Liver (tissue), 9 donors: ENCODE measurements around the gene CLK4. TPM values are rescaled to one million over a fixed set of nuclear protein-coding genes. Genes with fewer than 3 reads are reported as not detected.

Experiments used
- DNase-seq: peaks from one replicate; pipeline ENCODE4 v3.0.0-alpha.2; 2017; ENCODE audit warnings: low spot score
- H3K27ac ChIP-seq, 2 donors: one replicate each; pipeline ENCODE4 v1.7.0; 2013; ENCODE audit warnings: inconsistent platforms in 2 of 2, low read length in 2 of 2, control low read depth in 1 of 2, low read depth in 1 of 2, mild to moderate bottlenecking in 1 of 2
- H3K27me3 ChIP-seq, 4 donors: one replicate each; pipeline versions ENCODE4 v1.6.1 to v1.7.0; 2013; ENCODE audit warnings: low read length in 3 of 4, inconsistent platforms in 1 of 4, mild to moderate bottlenecking in 1 of 4, moderate library complexity in 1 of 4; ENCODE audit not compliant: control insufficient read depth in 4 of 4, insufficient read depth in 4 of 4
- H3K36me3 ChIP-seq, 4 donors: one replicate each; pipeline versions ENCODE4 v1.6.1 to v1.7.0; 2013; ENCODE audit warnings: low read length in 3 of 4, mild to moderate bottlenecking in 3 of 4, low read depth in 1 of 4, moderate library complexity in 1 of 4; ENCODE audit not compliant: control insufficient read depth in 4 of 4, insufficient read depth in 3 of 4
- H3K4me1 ChIP-seq, 4 donors: one replicate each; pipeline versions ENCODE4 v1.6.1 to v1.7.0; 2013; ENCODE audit warnings: low read length in 3 of 4, mild to moderate bottlenecking in 3 of 4, moderate library complexity in 1 of 4; ENCODE audit not compliant: control insufficient read depth in 4 of 4, insufficient read depth in 4 of 4
- H3K4me3 ChIP-seq, 3 donors: one replicate each; pipeline versions ENCODE4 v1.6.1 to v1.7.0; 2013; ENCODE audit warnings: low read length in 3 of 3, control low read depth in 1 of 3, low read depth in 1 of 3, mild to moderate bottlenecking in 1 of 3
- H3K9ac ChIP-seq, 2 donors: one replicate each; pipeline ENCODE4 v1.7.0; 2013; ENCODE audit warnings: low read length in 2 of 2, mild to moderate bottlenecking in 2 of 2, moderate library complexity in 2 of 2, control low read depth in 1 of 2, low read depth in 1 of 2
- H3K9me3 ChIP-seq, 4 donors: one replicate each; pipeline versions ENCODE4 v1.6.1 to v1.7.0; 2013; ENCODE audit warnings: low read length in 3 of 4; ENCODE audit not compliant: control insufficient read depth in 4 of 4
- ATF3 ChIP-seq: IDR thresholded peaks from 2 replicates; pipeline ENCODE4 v1.6.1; 2016; ENCODE audit warnings: antibody characterized with exemption
- CTCF ChIP-seq: fragments of 150-350 bp; IDR thresholded peaks from 2 replicates; pipeline ENCODE4 v1.5.1; 2017; ENCODE audit warnings: improper control_type of control experiment, low read depth, low read length; ENCODE audit not compliant: missing input control
- EGR1 ChIP-seq, 2 donors: IDR thresholded peaks; 2 replicates each; pipeline ENCODE4 v1.6.1; 2016 to 2018; ENCODE audit warnings: antibody characterized with exemption in 2 of 2, low read depth in 2 of 2
- FOXA1 ChIP-seq: IDR thresholded peaks from 2 replicates; pipeline ENCODE4 v1.6.1; 2016; ENCODE audit warnings: antibody characterized with exemption
- FOXA2 ChIP-seq: IDR thresholded peaks from 2 replicates; pipeline ENCODE4 v1.6.1; 2016; ENCODE audit warnings: antibody characterized with exemption
- GABPA ChIP-seq, 2 donors: IDR thresholded peaks in 1 of 2; conservative IDR thresholded peaks in 1 of 2; 2 replicates each; pipeline ENCODE4 v1.6.1; 2016; ENCODE audit warnings: antibody characterized with exemption in 2 of 2, mild to moderate bottlenecking in 1 of 2, moderate library complexity in 1 of 2
- HNF4A ChIP-seq, 2 donors: conservative IDR thresholded peaks; 2 replicates each; pipeline ENCODE4 v1.6.1; 2016; ENCODE audit warnings: antibody characterized with exemption in 2 of 2, mild to moderate bottlenecking in 2 of 2
- HNF4G ChIP-seq: IDR thresholded peaks from 2 replicates; pipeline ENCODE4 v1.6.1; 2016; ENCODE audit warnings: antibody characterized with exemption
- JUND ChIP-seq, 2 donors: IDR thresholded peaks; 2 replicates each; pipeline ENCODE4 v1.6.1; 2016; ENCODE audit warnings: antibody characterized with exemption in 2 of 2
- MAX ChIP-seq: IDR thresholded peaks from 2 replicates; pipeline ENCODE4 v1.6.1; 2016; ENCODE audit warnings: antibody characterized with exemption
- NR2F2 ChIP-seq: IDR thresholded peaks from 2 replicates; pipeline ENCODE4 v1.6.1; 2016; ENCODE audit warnings: antibody characterized with exemption
- RAD21 ChIP-seq, 2 donors: IDR thresholded peaks; 2 replicates each; pipeline ENCODE4 v1.6.1; 2016; ENCODE audit warnings: antibody characterized with exemption in 2 of 2, mild to moderate bottlenecking in 2 of 2
- REST ChIP-seq: IDR thresholded peaks from 2 replicates; pipeline ENCODE4 v1.6.1; 2016; ENCODE audit warnings: antibody characterized with exemption, mild to moderate bottlenecking
- RXRA ChIP-seq, 2 donors: IDR thresholded peaks; 2 replicates each; pipeline ENCODE4 v1.6.1; 2017 to 2018; ENCODE audit warnings: antibody characterized with exemption in 2 of 2, mild to moderate bottlenecking in 1 of 2
- SP1 ChIP-seq: IDR thresholded peaks from 2 replicates; pipeline ENCODE4 v1.6.1; 2018; ENCODE audit warnings: antibody characterized with exemption, mild to moderate bottlenecking
- TAF1 ChIP-seq: conservative IDR thresholded peaks from 2 replicates; pipeline ENCODE4 v1.6.1; 2016; ENCODE audit warnings: antibody characterized with exemption, mild to moderate bottlenecking
- YY1 ChIP-seq: IDR thresholded peaks from 2 replicates; pipeline ENCODE4 v1.6.1; 2016; ENCODE audit warnings: antibody characterized with exemption, mild to moderate bottlenecking
- ZBTB33 ChIP-seq: IDR thresholded peaks from 2 replicates; pipeline ENCODE4 v1.6.1; 2016; ENCODE audit warnings: antibody characterized with exemption
- WGBS: extraction: QIAGEN DNeasy Blood & Tissue Kit; methylation state at CpG from one replicate; pipeline ENCODE4 v1.1.7; 2013; 5-methylcytosine and 5-hydroxymethylcytosine counted together
- polyA plus RNA-seq, 2 donors: library from polyadenylated mRNA; stranded (reverse) in 1 of 2; unstranded in 1 of 2; fragments of 200-250 nt in 1 of 2; fragments of >200 nt in 1 of 2; fragmentation: Nextera tagmentation in 1 of 2; extraction: Ambion mirVana in 1 of 2; gene quantifications; one replicate each; pipeline versions ENCODE4 v1.2.1 to v1.2.3, GENCODE V29; 2013 to 2015
- total RNA-seq, 2 donors: library from RNA; depleted of rRNA; stranded (reverse); fragments of >200 nt; gene quantifications; one replicate each; pipeline ENCODE4 v1.2.3, GENCODE V29; 2014
- donor health status: healthy.
- donor health status: healthy.
- donor health status: healthy.
- donor health status: healthy.
- donor health status: healthy.

Gene CLK4
- total and polyA plus RNA-seq, 4 donors, result 5.0 to 28.2 (median 21.9) TPM

GRCh38 chr5:178630951-178631350 lies 4.1 kb upstream of the CLK4 start:
- H3K36me3 ChIP-seq, result peaks cover 0 to 2% (median 0%) of the 10 kb centered on the region in 4 donors
- peaks cover 0 to 3% (median 0%) of the 10 kb centered on the region in 4 donors for H3K9me3 ChIP-seq
- no peak overlapping the region for H3K4me3 ChIP-seq
- 54% methylated on average over 2 of the region's 2 CpGs for WGBS
- no peaks in the 10 kb centered on the region for H3K27me3 ChIP-seq
- no peak overlapping the region for H3K27ac ChIP-seq
- no peak for TF ChIP-seq FOXA1
- no peak for TF ChIP-seq ZBTB33
- TF ChIP-seq FOXA2, result no peak
- TF ChIP-seq EGR1 (IDR thresholded peaks at IDR 0.05; ENCODE audit: low read depth in 2 of 2), result no peak
- no peak for TF ChIP-seq NR2F2
- TF ChIP-seq TAF1, result no peak
- no peak for TF ChIP-seq CTCF
- H3K4me1 ChIP-seq, result peaks cover 0 to 2% (median under 1%) of the 10 kb centered on the region in 4 donors
- no peak for DNase-seq
- H3K9ac ChIP-seq, result no peak overlapping the region

- Histone ChIP-seq H3K9ac (no peak overlapping the region), H3K4me3 (no peak overlapping the region), H3K27ac (no peak overlapping the region), H3K36me3 (peaks cover 0 to 1% (median 0%) of the 10 kb centered on the region in 4 donors), H3K4me1 (peaks cover 0 to 6% (median 4%) of the 10 kb centered on the region in 4 donors), H3K27me3 (no peaks in the 10 kb centered on the region), H3K9me3 (peaks cover 0 to 3% (median 0%) of the 10 kb centered on the region in 4 donors)
- 44% methylated on average over 4 of the region's 4 CpGs for WGBS
- TF ChIP-seq RXRA (IDR thresholded peaks at IDR 0.05), result no peak
- TF ChIP-seq RAD21 (IDR thresholded peaks at IDR 0.05), result no peak
- no peak for TF ChIP-seq ZBTB33
- TF ChIP-seq MAX, result no peak
- TF ChIP-seq REST, result no peak
- TF ChIP-seq HNF4A (conservative IDR thresholded peaks at IDR 0.05), result no peak
- TF ChIP-seq FOXA1, result no peak
- no peak for TF ChIP-seq YY1
- TF ChIP-seq JUND (IDR thresholded peaks at IDR 0.05), result no peak
- TF ChIP-seq GABPA (IDR thresholded peaks at IDR 0.05 in 1 of 2, conservative IDR thresholded peaks at IDR 0.05 in 1 of 2), result no peak
- no peak for TF ChIP-seq TAF1
- TF ChIP-seq NR2F2, result no peak
- no peak for TF ChIP-seq HNF4G
- no peak for TF ChIP-seq SP1
- no peak for TF ChIP-seq CTCF
- TF ChIP-seq ATF3, result no peak
- TF ChIP-seq FOXA2, result no peak
- no peak for DNase-seq
These were observed 3.7 kb upstream of the CLK4 start for GRCh38 chr5:178630475-178630930.
